ENCODE results near the gene OVOL1. TPM values are rescaled to one million over a fixed set of nuclear protein-coding genes. Genes with fewer than 3 reads are reported as not detected.
A peak's percentile ranks its signal among the peaks of the same experiment; 100 is the strongest.
"Not testable (repeated sequence)": the region's sequence is repeated elsewhere in the genome, so short reads cannot be mapped to it uniquely, and the experiment has no call there.

The OVOL1 gene
- total RNA-seq, 1 experiment from 2014 or later, result 10.5 TPM

- H3F3A ChIP-seq (ENCODE audit: insufficient read depth, low read depth), result peaks cover 4% of the 10 kb centered on the region; the same call in 1 of the 2 replicates
- peaks cover 13% of the 10 kb centered on the region; the same call in 1 of the 2 replicates for H3K27me3 ChIP-seq (ENCODE audit: insufficient read depth, low read depth)
- H3K9me2 ChIP-seq (ENCODE audit: insufficient read depth), result no peaks in the 10 kb centered on the region; the same call in 1 of the 2 replicates
- intact Hi-C loops (cut with micrococcal nuclease; ENCODE audit: unreplicated experiment), result loop anchor here (2.0 kb wide), 1 partner anchor 72 kb away; no protein-coding TSS in a partner anchor
- H3K4me2 ChIP-seq, result peak overlapping the region; percentile 46
- no peak for TF ChIP-seq EZH2 (IDR thresholded peaks at IDR 0.05; ENCODE audit: low read depth)
- TF ChIP-seq, protein P1, sequence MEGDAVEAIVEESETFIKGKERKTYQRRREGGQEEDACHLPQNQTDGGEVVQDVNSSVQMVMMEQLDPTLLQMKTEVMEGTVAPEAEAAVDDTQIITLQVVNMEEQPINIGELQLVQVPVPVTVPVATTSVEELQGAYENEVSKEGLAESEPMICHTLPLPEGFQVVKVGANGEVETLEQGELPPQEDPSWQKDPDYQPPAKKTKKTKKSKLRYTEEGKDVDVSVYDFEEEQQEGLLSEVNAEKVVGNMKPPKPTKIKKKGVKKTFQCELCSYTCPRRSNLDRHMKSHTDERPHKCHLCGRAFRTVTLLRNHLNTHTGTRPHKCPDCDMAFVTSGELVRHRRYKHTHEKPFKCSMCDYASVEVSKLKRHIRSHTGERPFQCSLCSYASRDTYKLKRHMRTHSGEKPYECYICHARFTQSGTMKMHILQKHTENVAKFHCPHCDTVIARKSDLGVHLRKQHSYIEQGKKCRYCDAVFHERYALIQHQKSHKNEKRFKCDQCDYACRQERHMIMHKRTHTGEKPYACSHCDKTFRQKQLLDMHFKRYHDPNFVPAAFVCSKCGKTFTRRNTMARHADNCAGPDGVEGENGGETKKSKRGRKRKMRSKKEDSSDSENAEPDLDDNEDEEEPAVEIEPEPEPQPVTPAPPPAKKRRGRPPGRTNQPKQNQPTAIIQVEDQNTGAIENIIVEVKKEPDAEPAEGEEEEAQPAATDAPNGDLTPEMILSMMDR (conservative IDR thresholded peaks at IDR 0.05), result peak; percentile 4; the same call in 1 of the 2 replicates
- H3K4me3 ChIP-seq, result no peak overlapping the region
- BruUV-seq (replicated peaks), result no TSS peak
- H2AFZ ChIP-seq, result no peak overlapping the region; the same call in 1 of the 2 replicates
- DNase-seq, result no peak
- H3K27ac ChIP-seq, result no peak overlapping the region
- no peaks in the 10 kb centered on the region for H3K36me3 ChIP-seq (ENCODE audit: low read depth)
- ChIA-PET CTCF (interaction anchor here (0.7 to 1.0 kb wide), 2 partner anchors 25 to 32 kb away, joined by 6 to 9 read pairs; partner anchors contain the start of gene KAT5), POLR2A (ENCODE audit: unreplicated experiment) (interaction anchor here (0.6 kb wide), 1 partner anchor 162 kb away, joined by 3 read pairs; no protein-coding TSS in a partner anchor)
- no peaks in the 10 kb centered on the region for H4K20me1 ChIP-seq (ENCODE audit: insufficient read depth)
- 0 out of 2 replicates have a peak, but pooled peaks cover 4% of the 10 kb centered on the region for H3K4me1 ChIP-seq (replicated peaks; ENCODE audit: insufficient read depth)
- H3K79me2 ChIP-seq (ENCODE audit: low read depth), result no peaks in the 10 kb centered on the region
- no peaks in the 10 kb centered on the region for H3K9me3 ChIP-seq (ENCODE audit: insufficient read depth, low read depth)
Measured at GRCh38 chr11:65744699-65745042, 42.2 kb upstream of the OVOL1 start.

GRCh38 chr11:65745049-65745448 lies 41.8 kb upstream of the OVOL1 start:
- no peaks in the 10 kb centered on the region for H3K9me3 ChIP-seq (ENCODE audit: insufficient read depth, low read depth)
- peaks cover 17% of the 10 kb centered on the region for H3K27me3 ChIP-seq (ENCODE audit: insufficient read depth, low read depth)
- BruUV-seq (replicated peaks), result no TSS peak
- no peaks in the 10 kb centered on the region; the same call in 1 of the 2 replicates for H3K9me2 ChIP-seq (ENCODE audit: insufficient read depth)
- TF ChIP-seq, protein P1 (conservative IDR thresholded peaks at IDR 0.05), result no peak
- TF ChIP-seq EZH2 (IDR thresholded peaks at IDR 0.05; ENCODE audit: low read depth), result no peak
- 0 out of 2 replicates have a peak, but pooled peaks cover 4% of the 10 kb centered on the region for H3K4me1 ChIP-seq (replicated peaks; ENCODE audit: insufficient read depth)
- H3F3A ChIP-seq (ENCODE audit: insufficient read depth, low read depth), result peaks cover 4% of the 10 kb centered on the region; the same call in 1 of the 2 replicates
- intact Hi-C loops (cut with micrococcal nuclease; ENCODE audit: unreplicated experiment), result loop anchor here (2.0 kb wide), 1 partner anchor 72 kb away; no protein-coding TSS in a partner anchor
- H3K79me2 ChIP-seq (ENCODE audit: low read depth), result no peaks in the 10 kb centered on the region
- no peaks in the 10 kb centered on the region for H3K36me3 ChIP-seq (ENCODE audit: low read depth)
- no peak overlapping the region for H3K4me3 ChIP-seq
- H4K20me1 ChIP-seq (ENCODE audit: insufficient read depth), result no peaks in the 10 kb centered on the region
- no peak for DNase-seq
- no peak overlapping the region for H3K4me2 ChIP-seq
- H2AFZ ChIP-seq, result no peak overlapping the region
- H3K27ac ChIP-seq, result no peak overlapping the region
- ChIA-PET CTCF (interaction anchor here (0.7 to 1.0 kb wide), 2 partner anchors 25 to 33 kb away, joined by 6 to 9 read pairs; partner anchors contain the start of gene KAT5), POLR2A (ENCODE audit: unreplicated experiment) (interaction anchor here (0.6 kb wide), 1 partner anchor 162 kb away, joined by 3 read pairs; no protein-coding TSS in a partner anchor)

DNA sequence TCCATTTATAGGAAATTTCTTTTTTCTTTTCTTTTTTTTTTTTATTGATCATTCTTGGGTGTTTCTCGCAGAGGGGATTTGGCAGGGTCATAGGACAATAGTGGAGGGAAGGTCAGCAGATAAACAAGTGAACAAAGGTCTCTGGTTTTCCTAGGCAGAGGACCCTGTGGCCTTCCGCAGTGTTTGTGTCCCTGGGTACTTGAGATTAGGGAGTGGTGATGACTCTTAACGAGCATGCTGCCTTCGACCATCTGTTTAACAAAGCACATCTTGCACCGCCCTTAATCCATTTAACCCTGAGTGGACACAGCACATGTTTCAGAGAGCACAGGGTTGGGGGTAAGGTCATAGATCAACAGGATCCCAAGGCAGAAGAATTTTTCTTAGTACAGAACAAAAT lies 24.7 kb upstream of the OVOL1 start:
- intact Hi-C loops (cut with micrococcal nuclease; ENCODE audit: unreplicated experiment), result not testable (repeated sequence)

DNA sequence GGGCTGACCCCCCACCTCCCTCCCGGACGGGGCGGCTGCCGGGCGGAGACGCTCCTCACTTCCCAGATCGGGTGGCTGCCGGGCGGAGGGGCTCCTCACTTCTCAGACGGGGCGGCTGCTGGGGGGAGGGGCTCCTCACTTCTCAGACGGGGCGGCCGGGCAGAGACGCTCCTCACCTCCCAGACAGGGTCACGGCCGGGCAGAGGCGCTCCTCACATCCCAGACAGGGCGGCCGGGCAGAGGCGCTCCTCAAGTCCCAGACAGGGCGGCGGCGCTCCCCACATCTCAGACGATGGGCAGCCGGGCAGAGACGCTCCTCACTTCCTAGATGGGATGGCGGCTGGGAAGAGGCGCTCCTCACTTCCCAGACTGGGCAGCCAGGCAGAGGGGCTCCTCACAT lies 24.0 kb upstream of the OVOL1 start:
- H3K4me2 ChIP-seq; H3K9me3 ChIP-seq (ENCODE audit: insufficient read depth, low read depth); H3K9me2 ChIP-seq (ENCODE audit: insufficient read depth); H3K27ac ChIP-seq; H3F3A ChIP-seq (ENCODE audit: insufficient read depth, low read depth); H4K20me1 ChIP-seq (ENCODE audit: insufficient read depth); BruUV-seq (replicated peaks); H2AFZ ChIP-seq; POLR2A ChIA-PET (ENCODE audit: unreplicated experiment); H3K4me3 ChIP-seq; H3K36me3 ChIP-seq (ENCODE audit: low read depth); DNase-seq; H3K27me3 ChIP-seq (ENCODE audit: insufficient read depth, low read depth); H3K79me2 ChIP-seq (ENCODE audit: low read depth); H3K4me1 ChIP-seq (replicated peaks; ENCODE audit: insufficient read depth); CTCF ChIA-PET; intact Hi-C loops (cut with micrococcal nuclease; ENCODE audit: unreplicated experiment): not testable (repeated sequence)

More for the DNA sequence above, 24.7 kb upstream of the OVOL1 start:
- H3K4me3 ChIP-seq; H3K79me2 ChIP-seq (ENCODE audit: low read depth); H3K4me1 ChIP-seq (replicated peaks; ENCODE audit: insufficient read depth); BruUV-seq (replicated peaks); DNase-seq; H2AFZ ChIP-seq; POLR2A ChIA-PET (ENCODE audit: unreplicated experiment); H3K27ac ChIP-seq; H3K27me3 ChIP-seq (ENCODE audit: insufficient read depth, low read depth); H3K36me3 ChIP-seq (ENCODE audit: low read depth); H3F3A ChIP-seq (ENCODE audit: insufficient read depth, low read depth); H3K4me2 ChIP-seq; H3K9me3 ChIP-seq (ENCODE audit: insufficient read depth, low read depth); H3K9me2 ChIP-seq (ENCODE audit: insufficient read depth); CTCF ChIA-PET; H4K20me1 ChIP-seq (ENCODE audit: insufficient read depth): not testable (repeated sequence)
